Activated T-cell treated with anti-CD3 and anti-CD28 coated beads for 48 hours (primary cell): ENCODE results near the gene MPEG1.

ENCODE experiments used
- DNase-seq: peaks from one replicate; pipeline ENCODE4 v3.0.0-alpha.2; 2020; ENCODE audit warnings: low read depth

MPEG1 gene

DNA sequence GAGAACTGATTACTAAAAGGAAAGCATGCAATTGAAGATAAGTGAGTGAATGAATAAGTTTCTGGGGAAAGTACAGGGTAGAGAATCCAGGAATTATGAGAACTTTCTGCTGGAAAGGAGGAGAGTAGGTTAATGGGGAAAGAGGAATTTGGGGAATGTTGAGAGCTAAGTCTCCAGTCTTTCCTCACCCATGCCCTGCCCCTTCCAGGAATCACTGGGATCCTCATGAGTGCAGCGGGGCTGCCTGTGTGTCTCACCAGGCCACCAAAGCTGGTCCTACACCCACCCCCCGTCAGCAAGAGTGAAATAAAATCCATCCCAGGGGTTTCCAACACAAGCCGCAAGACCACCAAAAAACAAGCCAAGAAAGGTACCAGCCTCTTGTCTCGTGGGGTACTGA, 23.8 kb downstream of the MPEG1 start:
- no peak for DNase-seq

DNA sequence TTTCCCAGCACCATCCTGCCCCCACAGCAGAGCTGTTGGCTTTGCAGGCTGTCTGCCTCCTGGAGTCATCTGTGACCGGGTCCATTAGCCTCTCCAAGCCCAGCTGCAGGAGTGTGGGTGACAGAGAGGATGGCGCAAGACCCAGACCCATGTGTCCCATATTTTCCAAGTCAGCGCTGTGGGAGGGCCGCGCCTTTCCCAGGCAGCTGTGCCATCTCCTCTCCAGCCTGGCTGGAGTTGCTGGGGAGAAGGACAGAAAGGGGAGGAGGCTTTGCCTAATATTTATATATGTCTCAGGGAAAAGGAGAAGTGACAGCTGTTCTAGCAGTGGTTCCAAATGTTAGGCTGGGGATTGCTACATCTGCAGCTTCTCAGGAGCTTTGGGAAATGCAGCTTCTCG, 25.1 kb downstream of the MPEG1 start:
- DNase-seq: no peak

- DNase-seq: no peak
Measured at GRCh38 chr11:59187035-59187434, 25.7 kb downstream of the MPEG1 start.

DNA sequence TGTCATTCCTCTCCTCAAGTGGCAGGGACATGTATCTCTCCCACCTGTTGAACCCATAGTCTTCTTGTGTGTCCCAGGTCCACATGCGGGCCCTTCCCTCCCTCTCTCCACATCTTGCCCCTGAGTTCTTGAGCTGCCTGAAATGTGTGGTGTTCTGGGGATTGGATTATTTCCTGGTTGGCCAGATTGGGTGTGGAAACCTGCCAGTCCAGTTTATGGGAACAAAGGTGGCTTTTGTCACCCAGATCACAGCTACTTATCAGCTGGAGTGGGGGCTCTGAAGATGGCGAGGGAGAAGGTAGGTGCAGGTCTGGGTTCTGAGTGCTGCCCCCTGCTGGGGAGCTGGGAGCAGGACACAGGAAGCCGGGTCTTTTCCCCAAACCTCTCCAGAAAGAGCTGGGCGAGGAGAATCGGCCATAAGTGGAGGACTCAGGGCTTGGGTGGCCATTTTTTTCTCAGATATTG, 26.6 kb downstream of the MPEG1 start:
- DNase-seq: peak; percentile 50

DNA sequence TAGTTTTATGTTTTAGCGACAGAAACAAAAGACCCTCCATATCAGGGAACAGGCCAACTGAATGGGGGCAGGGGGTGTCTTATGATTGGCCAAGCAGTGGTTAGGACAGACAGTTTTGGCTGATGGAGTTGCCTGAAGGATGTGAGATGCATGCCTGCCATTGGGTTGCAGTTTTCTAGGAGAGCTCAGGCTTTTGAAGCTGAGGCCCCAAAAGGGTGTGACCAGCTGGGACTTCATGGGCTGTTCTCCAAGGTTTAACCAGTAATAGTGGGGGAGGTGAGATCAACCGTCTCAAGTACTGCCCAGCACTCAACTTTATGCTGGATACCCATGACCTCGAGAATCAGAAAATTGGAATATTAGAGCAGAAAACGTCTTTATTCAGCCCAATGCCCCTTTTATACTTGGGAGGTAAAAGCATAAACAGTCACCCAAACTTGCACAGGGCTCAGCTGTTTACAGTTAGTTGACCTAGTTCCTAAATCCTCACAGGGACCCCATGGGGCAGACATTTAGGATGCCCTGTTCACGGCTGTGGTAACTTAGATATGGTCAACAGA, 27.3 kb downstream of the MPEG1 start:
- DNase-seq: no peak

GRCh38 chr11:59184691-59185339, 27.9 kb downstream of the MPEG1 start:
- DNase-seq: no peak

DNA sequence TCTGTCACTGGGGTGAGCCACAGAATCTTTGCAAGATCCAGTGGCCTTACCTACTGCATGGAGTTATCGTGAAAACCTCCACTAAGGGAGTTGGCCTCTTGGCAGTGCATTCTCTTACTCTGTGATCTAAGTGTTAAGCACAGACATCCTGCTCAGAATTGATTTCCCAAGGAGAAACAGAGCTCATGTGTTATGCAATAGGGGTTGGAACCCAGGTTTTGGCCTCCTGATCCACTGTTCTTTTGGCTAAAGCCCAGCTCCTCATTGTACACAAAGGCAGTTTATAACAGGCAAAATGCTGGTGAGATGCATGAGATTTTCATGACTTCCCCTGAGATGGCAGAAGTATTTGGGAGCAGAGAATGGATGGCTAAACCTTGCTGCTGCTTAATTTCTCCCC, 29.0 kb downstream of the MPEG1 start:
- DNase-seq: no peak

- no peak for DNase-seq
Measured at GRCh38 chr11:59182457-59183151, 30.1 kb downstream of the MPEG1 start.

DNA sequence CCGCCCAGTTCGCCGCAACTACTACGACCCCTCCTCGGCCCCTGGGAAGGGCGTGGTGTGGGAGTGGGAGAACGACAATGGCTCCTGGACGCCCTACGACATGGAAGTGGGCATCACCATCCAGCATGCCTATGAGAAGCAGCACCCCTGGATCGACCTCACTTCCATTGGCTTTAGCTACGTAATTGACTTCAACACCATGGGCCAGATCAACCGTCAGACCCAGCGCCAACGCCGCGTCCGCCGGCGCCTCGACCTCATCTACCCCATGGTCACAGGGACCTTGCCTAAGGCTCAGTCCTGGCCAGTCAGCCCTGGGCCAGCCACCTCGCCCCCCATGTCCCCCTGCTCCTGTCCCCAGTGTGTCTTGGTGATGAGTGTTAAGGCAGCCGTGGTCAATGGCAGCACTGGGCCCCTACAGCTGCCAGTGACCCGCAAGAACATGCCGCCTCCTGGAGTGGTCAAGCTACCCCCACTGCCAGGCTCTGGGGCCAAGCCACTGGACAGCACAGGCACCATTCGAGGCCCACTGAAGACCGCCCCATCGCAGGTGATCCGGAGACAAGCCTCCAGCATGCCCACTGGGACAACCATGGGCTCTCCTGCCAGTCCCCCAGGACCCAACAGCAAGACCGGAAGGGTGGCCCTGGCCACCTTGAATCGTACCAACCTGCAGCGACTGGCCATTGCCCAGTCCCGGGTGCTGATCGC, 30.8 kb downstream of the MPEG1 start:
- no peak for DNase-seq

DNA sequence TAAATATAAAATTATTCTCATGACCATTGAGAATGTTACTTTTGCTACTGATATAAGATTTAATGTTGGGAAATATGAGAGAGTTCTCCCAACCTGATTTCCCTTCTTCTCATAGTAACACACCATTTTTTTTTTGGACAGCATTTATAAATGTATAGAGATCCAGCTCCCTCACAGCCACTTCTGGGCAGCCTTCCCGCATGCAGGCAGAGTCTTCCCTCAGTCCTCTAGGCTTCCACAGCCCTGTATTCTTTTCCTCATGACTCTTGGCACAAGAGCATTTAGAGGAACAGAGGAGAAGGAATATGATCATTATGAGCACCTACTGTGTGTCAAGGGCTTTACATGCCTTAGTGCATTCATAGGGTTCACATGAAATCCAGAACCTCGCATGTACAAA, 31.8 kb downstream of the MPEG1 start:
- no peak for DNase-seq

DNA sequence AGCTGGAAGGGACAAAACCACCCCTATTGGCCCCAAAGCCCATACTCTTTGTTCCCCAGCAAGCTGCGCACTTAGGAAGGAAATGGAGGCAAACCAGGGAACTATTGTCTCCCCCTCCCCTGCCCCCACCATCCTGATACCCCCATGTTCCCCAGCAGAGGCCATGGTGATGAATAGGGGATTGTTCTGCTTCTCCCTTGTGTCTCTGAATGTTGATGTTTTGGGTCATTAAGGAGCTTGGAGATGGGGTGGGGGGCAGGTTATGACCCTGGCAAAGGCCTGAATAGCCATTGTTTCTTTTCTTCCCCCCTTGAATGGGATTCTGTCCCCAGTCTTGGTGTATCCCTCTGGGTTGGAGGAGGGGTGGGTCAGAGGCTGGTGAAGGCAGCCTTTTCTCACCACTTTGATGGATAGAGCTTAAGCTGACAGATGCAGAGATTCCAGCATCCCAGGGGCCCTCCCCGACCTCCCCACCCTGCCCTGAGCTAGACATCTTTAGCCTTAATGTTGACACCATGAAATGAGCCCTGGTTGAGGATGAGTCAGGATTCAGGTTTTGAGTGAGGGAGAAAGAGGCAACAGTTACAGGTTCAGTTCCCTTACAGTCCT, 32.5 kb downstream of the MPEG1 start:
- no peak for DNase-seq

DNA sequence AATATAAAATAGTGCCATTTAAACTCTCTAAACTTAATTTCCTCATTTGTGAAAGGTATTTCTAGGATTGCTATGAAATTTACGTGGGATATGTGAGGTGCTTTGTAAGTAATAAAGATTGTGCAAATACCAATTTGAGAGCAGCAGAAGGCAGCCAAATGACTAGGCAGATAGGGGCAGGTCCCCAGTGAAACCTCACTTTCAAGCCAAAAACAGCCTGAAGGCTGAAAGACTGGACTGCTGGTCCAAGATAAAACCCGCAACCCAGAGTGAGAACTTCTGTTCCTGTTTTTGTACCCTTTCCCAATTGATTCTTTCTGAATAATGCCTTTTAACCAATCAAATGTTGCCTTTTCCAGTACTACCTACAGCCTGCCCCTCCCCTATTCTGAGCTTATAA, 33.6 kb downstream of the MPEG1 start:
- no peak for DNase-seq

DNA sequence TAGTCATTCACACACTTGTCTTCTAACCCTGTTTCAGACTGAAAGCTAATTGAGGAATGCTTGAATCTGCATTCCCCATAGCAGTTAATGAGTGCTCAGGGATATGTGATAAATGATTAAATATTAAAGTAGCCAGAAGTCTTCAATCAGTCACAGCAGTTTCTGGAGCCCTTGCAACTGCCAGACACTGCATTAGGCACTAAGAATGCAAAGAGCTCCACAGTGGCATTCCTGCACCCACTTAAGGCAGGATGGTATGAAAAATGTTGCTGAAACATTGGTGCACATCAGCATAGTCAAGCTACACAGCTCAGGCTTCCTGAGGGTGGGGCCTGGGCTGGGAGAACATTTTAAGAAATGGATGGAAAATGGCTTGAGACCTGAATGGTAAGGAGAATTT, 34.3 kb downstream of the MPEG1 start:
- no peak for DNase-seq

- no peak for DNase-seq
Measured at GRCh38 chr11:59176330-59176729, 36.4 kb downstream of the MPEG1 start.

GRCh38 chr11:59175091-59175501, 37.6 kb downstream of the MPEG1 start:
- no peak for DNase-seq

DNA sequence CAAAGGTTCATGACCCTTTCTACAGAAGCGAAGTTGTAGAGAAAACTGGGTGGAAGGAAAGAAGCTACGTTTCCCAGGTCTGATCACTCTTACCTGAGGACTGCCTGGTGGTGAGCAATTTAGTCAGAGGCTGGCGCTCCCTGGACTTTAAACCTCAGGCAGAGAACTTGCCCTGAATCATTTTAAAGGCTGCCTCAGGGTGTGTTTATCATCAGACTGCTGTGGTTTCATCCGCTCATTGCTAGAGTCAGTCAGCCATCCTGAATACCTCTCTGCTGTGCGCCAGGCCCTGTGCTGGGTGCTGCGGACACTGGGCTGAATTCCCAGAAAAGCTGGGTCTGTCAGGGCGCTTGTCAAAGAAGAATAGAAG, 38.1 kb downstream of the MPEG1 start:
- DNase-seq: no peak

- no peak for DNase-seq
Measured at GRCh38 chr11:59173964-59174663, 38.6 kb downstream of the MPEG1 start.

- DNase-seq: no peak
Measured at GRCh38 chr11:59173080-59173963, 39.4 kb downstream of the MPEG1 start.

- DNase-seq: no peak
Measured at GRCh38 chr11:59172345-59173079, 40.2 kb downstream of the MPEG1 start.
